ENCODE results near the gene RHBDF2. TPM values are rescaled to one million over a fixed set of nuclear protein-coding genes. Genes with fewer than 3 reads are reported as not detected.
"Not testable (repeated sequence)": the region's sequence is repeated elsewhere in the genome, so short reads cannot be mapped to it uniquely, and the experiment has no call there.

The RHBDF2 gene
- total RNA-seq, 1 donor from 2014 or later: 3.7 TPM

DNA sequence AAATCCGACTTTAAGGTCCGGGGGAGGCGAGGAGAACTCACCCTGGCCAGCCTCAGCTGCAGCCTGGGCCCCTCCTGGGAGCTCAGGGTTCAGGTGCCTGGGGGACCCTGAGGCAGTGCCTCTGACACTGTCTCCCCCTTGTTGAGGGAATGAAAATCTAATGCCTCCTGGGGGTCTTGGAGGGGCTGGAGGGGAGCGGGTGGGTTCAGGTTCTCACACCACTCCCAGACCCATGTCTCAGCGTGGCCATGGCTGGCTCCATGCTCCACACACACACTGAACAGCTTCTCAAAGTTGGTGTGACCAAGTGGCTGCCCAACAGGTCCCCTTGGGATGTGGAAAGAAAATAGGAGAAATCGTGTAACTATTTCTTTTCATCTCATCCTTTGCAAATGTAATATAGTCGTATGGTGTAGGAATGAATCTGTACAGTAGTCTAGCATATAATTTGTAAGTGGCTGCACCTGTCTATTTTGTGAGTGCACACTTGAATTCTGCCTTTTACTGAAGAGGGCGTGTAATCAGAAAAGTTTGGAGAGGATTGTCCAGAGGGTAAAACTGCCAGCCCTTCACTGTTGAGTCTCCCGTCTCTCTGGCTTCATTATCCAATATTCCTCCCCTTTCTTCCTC is 37.8 kb upstream of the RHBDF2 start:
- Histone ChIP-seq H3K27me3 (ENCODE audit: control insufficient read depth in 3 of 3, insufficient read depth in 3 of 3, low read length in 3 of 3) (peaks cover 14 to 24% (median 19%) of the 10 kb centered on the region in 3 donors), H3K4me3 (ENCODE audit: low read length in 3 of 3) (peak overlapping the region in 1 of 3 donors; percentile 45)

DNA sequence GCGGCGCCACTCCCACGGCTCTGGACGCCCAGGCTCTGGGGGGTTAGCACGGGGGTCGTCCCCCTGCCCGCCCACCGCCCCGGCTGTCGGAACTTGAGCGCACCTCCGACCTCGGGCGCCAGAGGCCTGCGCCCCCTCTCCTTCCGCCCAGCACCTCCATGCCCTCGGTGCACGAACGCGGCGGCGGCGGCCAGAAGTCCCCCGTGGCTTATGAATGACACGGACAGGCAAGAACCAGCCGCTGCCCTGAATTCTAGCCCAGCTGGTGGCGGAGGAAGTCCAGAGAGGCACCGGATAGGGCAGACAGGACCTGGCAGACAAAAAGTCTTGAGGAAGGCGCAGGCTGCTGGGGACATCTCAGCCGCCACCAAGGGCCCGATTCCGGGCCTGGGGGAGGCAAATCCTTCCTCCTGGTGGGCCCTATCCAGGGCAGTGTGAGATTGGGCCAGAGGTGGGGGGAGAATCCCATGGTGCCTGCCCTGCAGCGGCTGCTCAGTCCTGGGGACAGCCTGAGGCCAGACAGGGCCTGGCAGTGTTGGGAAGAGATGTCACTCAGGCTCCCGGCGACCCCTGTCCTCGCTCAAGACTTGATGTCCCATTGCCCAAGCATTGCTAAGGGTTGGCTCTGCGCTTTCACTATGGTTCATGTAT is 37.2 kb upstream of the RHBDF2 start:
- no peaks in the 10 kb centered on the region for H3K36me3 ChIP-seq (ENCODE audit: control insufficient read depth in 3 of 3, insufficient read depth in 3 of 3, low read length in 3 of 3)
- peaks cover 14 to 24% (median 19%) of the 10 kb centered on the region in 3 donors for H3K27me3 ChIP-seq (ENCODE audit: control insufficient read depth in 3 of 3, insufficient read depth in 3 of 3, low read length in 3 of 3)
- H3K9me3 ChIP-seq (ENCODE audit: control insufficient read depth in 3 of 3, low read length in 3 of 3): no peaks in the 10 kb centered on the region
- H3K9ac ChIP-seq (ENCODE audit: low read depth in 1 of 3, low read length in 3 of 3): peak overlapping the region in 2 of 3 donors; percentile 14 to 74
- peaks cover 45 to 56% (median 50%) of the 10 kb centered on the region in 3 donors for H3K4me1 ChIP-seq (ENCODE audit: control insufficient read depth in 3 of 3, insufficient read depth in 3 of 3, low read length in 3 of 3)
- peak overlapping the region; percentile 19 for H3K27ac ChIP-seq (ENCODE audit: low read depth, low read length)
- H3K4me3 ChIP-seq (ENCODE audit: low read length in 3 of 3): peak overlapping the region; percentile 7 to 45 (median 14)

More for the DNA sequence above, 37.8 kb upstream of the RHBDF2 start:
- Histone ChIP-seq H3K36me3 (ENCODE audit: control insufficient read depth in 3 of 3, insufficient read depth in 3 of 3, low read length in 3 of 3) (no peaks in the 10 kb centered on the region), H3K4me1 (ENCODE audit: control insufficient read depth in 3 of 3, insufficient read depth in 3 of 3, low read length in 3 of 3) (peaks cover 51 to 62% (median 56%) of the 10 kb centered on the region in 3 donors), H3K27ac (ENCODE audit: low read depth, low read length) (no peak overlapping the region), H3K9me3 (ENCODE audit: control insufficient read depth in 3 of 3, low read length in 3 of 3) (no peaks in the 10 kb centered on the region), H3K9ac (ENCODE audit: low read depth in 1 of 3, low read length in 3 of 3) (peak overlapping the region in 1 of 3 donors; percentile 74)

DNA sequence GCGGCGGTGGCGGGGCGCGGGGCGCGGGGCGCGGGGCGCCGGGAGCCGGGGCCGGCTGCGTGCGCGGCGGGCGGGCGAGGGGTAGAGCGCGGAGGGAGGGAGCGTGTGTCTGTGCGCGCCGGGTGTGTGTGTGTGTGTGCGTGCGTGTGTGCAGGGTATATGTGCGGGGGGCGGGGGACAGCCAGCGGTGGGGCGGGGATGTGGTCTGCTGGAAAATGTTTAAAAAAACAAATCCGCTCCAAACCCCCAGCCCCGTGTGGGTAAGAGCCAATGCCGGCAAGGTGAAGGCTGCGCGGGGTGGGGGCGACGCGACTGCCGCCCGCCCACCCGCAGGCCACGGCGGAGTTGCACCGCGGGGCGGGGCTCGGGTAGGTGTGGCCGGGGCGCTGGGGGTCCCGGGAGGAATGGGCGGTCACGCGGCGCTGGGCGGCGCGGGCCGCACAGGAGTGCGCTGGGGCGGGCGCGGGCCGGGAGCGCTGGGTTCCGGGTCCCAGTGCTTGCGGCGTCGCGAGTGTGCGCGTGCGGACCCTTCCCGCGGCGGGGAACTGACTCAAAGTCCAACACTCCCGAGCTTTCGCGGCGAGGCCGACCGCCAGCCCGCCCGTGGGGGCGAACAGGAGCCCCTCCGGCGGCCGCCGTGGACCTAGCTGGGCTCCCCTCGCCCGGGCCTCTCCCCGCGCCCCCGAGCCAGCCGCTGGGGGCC is 36.5 kb upstream of the RHBDF2 start, which contains the start of gene CYGB:
Gene CYGB, minus strand, starts transcription at position 132 of the 703 bp plus-strand sequence. CDS start 167 bp downstream, outside the sequence.
- Histone ChIP-seq H3K9ac (ENCODE audit: low read depth in 1 of 3, low read length in 3 of 3) (peak within 1 kb of the TSS; percentile 43 to 74 (median 67)), H3K27me3 (ENCODE audit: control insufficient read depth in 3 of 3, insufficient read depth in 3 of 3, low read length in 3 of 3) (peaks cover 14 to 24% (median 19%) of the 10 kb centered on the region in 3 donors), H3K9me3 (ENCODE audit: control insufficient read depth in 3 of 3, low read length in 3 of 3) (no peaks in the 10 kb centered on the region), H3K27ac (ENCODE audit: low read depth, low read length) (peak within 1 kb of the TSS; percentile 65), H3K4me1 (ENCODE audit: control insufficient read depth in 3 of 3, insufficient read depth in 3 of 3, low read length in 3 of 3) (peaks cover 41 to 49% (median 43%) of the 10 kb centered on the region in 3 donors), H3K4me3 (ENCODE audit: low read length in 3 of 3) (peak within 1 kb of the TSS; percentile 33 to 67 (median 58)), H3K36me3 (ENCODE audit: control insufficient read depth in 3 of 3, insufficient read depth in 3 of 3, low read length in 3 of 3) (no peaks in the 10 kb centered on the region)

DNA sequence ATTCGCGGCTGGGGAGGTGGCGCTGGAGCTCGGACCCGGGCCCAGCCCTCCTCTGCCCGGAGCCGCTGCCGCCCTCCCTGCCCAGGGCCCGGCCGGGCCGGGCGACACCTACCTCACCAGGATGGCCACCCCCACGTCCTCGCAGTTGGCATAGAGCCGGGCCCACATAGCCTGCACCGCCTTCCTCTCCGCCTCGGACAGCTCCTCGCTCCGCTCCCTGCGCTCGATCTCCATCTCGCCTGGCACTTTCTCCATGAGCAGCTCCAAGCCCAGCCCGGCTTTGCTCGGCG is 36.0 kb upstream of the RHBDF2 start:
- Histone ChIP-seq H3K9ac (ENCODE audit: low read depth in 1 of 3, low read length in 3 of 3) (peak overlapping the region; percentile 43 to 73 (median 67)), H3K27ac (ENCODE audit: low read depth, low read length) (peak overlapping the region; percentile 65), H3K27me3 (ENCODE audit: control insufficient read depth in 3 of 3, insufficient read depth in 3 of 3, low read length in 3 of 3) (peaks cover 14 to 24% (median 19%) of the 10 kb centered on the region in 3 donors), H3K4me3 (ENCODE audit: low read length in 3 of 3) (peak overlapping the region; percentile 33 to 67 (median 58)), H3K36me3 (ENCODE audit: control insufficient read depth in 3 of 3, insufficient read depth in 3 of 3, low read length in 3 of 3) (no peaks in the 10 kb centered on the region), H3K4me1 (ENCODE audit: control insufficient read depth in 3 of 3, insufficient read depth in 3 of 3, low read length in 3 of 3) (peaks cover 37 to 47% (median 41%) of the 10 kb centered on the region in 3 donors), H3K9me3 (ENCODE audit: control insufficient read depth in 3 of 3, low read length in 3 of 3) (no peaks in the 10 kb centered on the region)

DNA sequence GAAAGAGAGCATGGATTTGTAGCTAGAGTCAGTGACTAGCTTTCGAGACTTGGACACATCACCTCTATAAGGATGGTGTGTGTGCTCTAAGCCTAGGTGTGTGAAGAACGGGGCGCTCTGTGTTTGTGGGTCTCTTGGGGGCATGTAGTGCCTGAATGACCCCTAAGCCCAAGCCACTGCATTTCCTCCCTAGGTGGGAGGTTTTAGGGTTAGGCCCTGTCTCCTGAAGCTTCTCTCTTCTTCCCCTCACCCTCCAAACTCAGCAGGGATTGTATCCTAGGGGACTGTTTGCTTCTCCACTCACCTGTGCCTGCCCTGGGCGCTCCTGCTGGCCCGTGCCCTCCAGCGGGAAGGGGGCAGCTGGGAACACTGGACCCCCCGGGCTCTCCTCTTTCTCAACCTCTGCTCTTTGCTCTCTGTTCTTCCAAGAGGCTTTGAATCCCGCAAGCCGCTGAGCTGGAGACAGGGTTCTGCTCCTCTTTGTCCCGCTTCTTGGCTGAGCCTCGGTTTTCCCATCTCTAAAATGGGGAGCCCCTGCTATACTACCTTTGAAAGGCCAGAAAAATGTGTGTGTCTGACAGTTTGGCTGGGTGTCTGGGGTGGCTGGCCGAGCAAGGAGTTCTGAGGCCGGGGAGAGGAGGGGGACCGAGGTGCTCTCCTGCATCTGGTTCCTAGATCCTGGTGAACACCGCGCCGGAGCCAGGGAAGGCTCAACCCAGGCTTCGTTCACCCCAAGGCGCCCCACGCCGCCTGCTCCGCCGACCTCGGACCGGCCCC is 35.5 kb upstream of the RHBDF2 start:
- H3K9ac ChIP-seq (ENCODE audit: low read depth in 1 of 3, low read length in 3 of 3): peak overlapping the region; percentile 43 to 73 (median 67)
- peaks cover 14 to 24% (median 20%) of the 10 kb centered on the region in 3 donors for H3K27me3 ChIP-seq (ENCODE audit: control insufficient read depth in 3 of 3, insufficient read depth in 3 of 3, low read length in 3 of 3)
- H3K27ac ChIP-seq (ENCODE audit: low read depth, low read length): peak overlapping the region; percentile 65
- peaks cover 38 to 53% (median 41%) of the 10 kb centered on the region in 3 donors for H3K4me1 ChIP-seq (ENCODE audit: control insufficient read depth in 3 of 3, insufficient read depth in 3 of 3, low read length in 3 of 3)
- H3K9me3 ChIP-seq (ENCODE audit: control insufficient read depth in 3 of 3, low read length in 3 of 3): no peaks in the 10 kb centered on the region
- H3K4me3 ChIP-seq (ENCODE audit: low read length in 3 of 3): peak overlapping the region; percentile 33 to 67 (median 58)
- H3K36me3 ChIP-seq (ENCODE audit: control insufficient read depth in 3 of 3, insufficient read depth in 3 of 3, low read length in 3 of 3): no peaks in the 10 kb centered on the region

DNA sequence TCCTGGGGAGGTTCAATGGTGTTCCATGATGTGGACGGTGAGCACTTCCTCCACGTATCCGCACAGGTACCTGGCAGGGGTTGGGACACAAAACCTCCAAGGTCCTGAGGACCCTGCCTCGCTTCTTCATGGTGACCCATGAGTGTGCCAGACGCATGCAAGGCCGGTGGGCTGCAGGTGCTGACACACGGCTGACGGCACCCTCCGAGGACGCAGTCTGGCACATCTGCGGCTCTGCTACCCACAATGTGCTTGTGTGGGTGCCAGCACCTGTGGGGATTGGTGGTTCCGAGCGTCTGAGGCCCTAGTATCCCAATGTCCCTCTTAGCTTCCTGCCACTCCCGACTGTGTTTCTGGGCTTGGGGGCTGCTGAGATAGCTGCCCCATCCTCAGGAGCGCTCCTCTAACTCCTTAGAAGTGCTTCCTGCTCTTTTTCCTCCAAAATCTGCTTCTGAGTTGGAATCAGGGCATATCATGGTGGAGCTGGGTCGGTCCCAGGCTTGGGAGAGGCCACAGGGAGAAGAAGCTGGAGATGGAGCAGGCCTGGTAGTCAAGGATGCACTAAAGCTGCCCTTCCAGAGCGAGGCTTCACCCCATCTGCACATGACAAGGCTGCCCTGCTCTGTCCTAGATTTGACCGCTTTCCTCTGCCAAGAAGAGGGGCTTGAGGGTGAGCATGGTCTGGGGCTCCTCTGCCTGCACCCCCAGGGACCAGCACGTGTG is 34.7 kb upstream of the RHBDF2 start:
- Histone ChIP-seq H3K4me3 (ENCODE audit: low read length in 3 of 3) (peak overlapping the region; percentile 24 to 67 (median 32)), H3K27me3 (ENCODE audit: control insufficient read depth in 3 of 3, insufficient read depth in 3 of 3, low read length in 3 of 3) (peaks cover 14 to 24% (median 23%) of the 10 kb centered on the region in 3 donors), H3K4me1 (ENCODE audit: control insufficient read depth in 3 of 3, insufficient read depth in 3 of 3, low read length in 3 of 3) (peaks cover 40 to 54% (median 41%) of the 10 kb centered on the region in 3 donors), H3K36me3 (ENCODE audit: control insufficient read depth in 3 of 3, insufficient read depth in 3 of 3, low read length in 3 of 3) (no peaks in the 10 kb centered on the region), H3K9ac (ENCODE audit: low read depth in 1 of 3, low read length in 3 of 3) (peak overlapping the region in 1 of 3 donors; percentile 73), H3K27ac (ENCODE audit: low read depth, low read length) (peak overlapping the region; percentile 65), H3K9me3 (ENCODE audit: control insufficient read depth in 3 of 3, low read length in 3 of 3) (no peaks in the 10 kb centered on the region)

DNA sequence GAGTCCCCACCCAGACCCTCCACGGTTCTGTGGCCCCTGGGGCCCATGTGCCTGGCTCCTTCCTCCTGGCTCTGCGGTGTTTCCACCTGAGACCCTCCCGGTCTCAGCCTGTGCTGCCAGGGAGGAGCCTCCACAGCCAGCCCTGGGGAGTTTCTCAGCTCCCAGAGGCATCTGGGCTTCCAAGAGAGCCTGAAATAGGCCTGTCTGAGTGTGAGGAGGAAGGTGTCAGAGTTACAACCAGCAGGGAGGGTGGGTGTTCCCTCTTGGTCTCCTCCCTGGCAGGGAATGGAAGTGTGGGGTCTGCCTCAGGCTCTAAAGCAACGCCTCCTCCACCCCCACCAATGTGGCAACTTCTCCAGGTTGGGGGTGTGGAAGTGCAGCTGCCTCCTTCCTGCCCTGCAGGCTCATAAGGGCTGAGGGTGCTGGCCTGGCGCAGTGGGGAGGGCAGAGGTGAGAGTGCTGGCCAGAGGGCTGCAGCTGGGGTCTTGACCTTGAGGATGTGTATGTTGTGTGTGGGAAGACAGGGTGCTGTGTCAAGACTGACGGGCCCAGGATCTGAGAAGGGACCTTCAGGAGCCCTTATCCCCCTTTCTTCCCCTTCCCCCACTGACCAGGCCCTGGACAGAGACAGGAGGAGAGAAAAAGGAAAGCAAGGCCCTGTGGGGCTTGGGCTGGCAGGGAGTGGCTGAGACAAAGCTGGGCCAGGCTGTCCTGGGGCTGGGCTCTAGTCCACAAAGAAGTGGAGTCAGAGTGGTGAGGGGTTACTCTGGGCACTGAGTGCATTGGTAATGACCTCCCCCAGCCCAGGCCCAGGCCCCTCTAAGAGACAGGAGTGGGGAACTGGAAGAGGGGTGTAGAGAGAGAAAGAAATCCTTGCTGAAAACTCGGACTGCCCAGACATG is 33.9 kb upstream of the RHBDF2 start:
- H3K27ac ChIP-seq (ENCODE audit: low read depth, low read length): no peak overlapping the region
- H3K9me3 ChIP-seq (ENCODE audit: control insufficient read depth in 3 of 3, low read length in 3 of 3): no peaks in the 10 kb centered on the region
- H3K36me3 ChIP-seq (ENCODE audit: control insufficient read depth in 3 of 3, insufficient read depth in 3 of 3, low read length in 3 of 3): no peaks in the 10 kb centered on the region
- peaks cover 14 to 24% (median 23%) of the 10 kb centered on the region in 3 donors for H3K27me3 ChIP-seq (ENCODE audit: control insufficient read depth in 3 of 3, insufficient read depth in 3 of 3, low read length in 3 of 3)
- peak overlapping the region in 2 of 3 donors; percentile 20 to 50 for H3K9ac ChIP-seq (ENCODE audit: low read depth in 1 of 3, low read length in 3 of 3)
- peaks cover 41 to 56% (median 42%) of the 10 kb centered on the region in 3 donors for H3K4me1 ChIP-seq (ENCODE audit: control insufficient read depth in 3 of 3, insufficient read depth in 3 of 3, low read length in 3 of 3)
- H3K4me3 ChIP-seq (ENCODE audit: low read length in 3 of 3): no peak overlapping the region

DNA sequence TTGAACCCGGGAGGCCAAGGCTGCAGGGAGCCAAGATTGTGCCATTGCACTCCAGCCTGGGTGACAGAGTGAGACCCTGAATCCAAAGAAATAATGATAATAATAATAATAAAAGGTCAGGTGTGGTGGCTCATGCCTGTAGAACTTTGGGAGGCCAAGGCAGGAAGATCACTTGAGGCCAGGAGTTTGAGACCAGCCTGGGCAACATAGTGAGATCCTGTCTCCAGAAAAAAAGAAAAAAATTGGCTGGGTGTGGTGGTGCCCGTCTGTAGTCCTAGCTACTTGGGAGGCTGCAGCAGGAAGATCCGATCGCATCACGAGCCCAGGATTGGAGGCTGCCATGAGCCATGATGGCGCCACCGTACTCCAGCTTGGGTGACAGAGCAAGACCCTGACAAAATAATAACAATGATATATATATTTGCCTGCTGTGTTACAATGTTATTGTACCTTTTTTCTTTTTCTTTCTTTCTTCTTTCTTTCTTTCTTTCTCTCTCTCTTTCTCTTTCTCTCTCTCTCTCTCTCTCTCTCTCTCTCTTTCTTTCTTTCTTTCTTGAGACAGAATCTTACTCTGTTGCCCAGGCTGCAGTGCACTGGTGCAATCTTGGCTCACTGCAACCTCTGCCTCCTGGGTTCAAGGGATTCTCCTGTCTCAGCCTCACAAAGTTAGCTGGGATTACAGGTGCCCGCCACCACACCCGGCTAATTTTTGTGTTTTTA is 32.6 kb upstream of the RHBDF2 start:
- not testable (repeated sequence) for H3K9ac ChIP-seq (ENCODE audit: low read depth in 1 of 3, low read length in 3 of 3); H3K36me3 ChIP-seq (ENCODE audit: control insufficient read depth in 3 of 3, insufficient read depth in 3 of 3, low read length in 3 of 3); H3K9me3 ChIP-seq (ENCODE audit: control insufficient read depth in 3 of 3, low read length in 3 of 3); H3K27ac ChIP-seq (ENCODE audit: low read depth, low read length); H3K4me3 ChIP-seq (ENCODE audit: low read length in 3 of 3)
- Histone ChIP-seq H3K27me3 (ENCODE audit: control insufficient read depth in 3 of 3, insufficient read depth in 3 of 3, low read length in 3 of 3) (peaks cover 14 to 23% (median 22%) of the 10 kb centered on the region in 3 donors), H3K4me1 (ENCODE audit: control insufficient read depth in 3 of 3, insufficient read depth in 3 of 3, low read length in 3 of 3) (peaks cover 44 to 58% (median 48%) of the 10 kb centered on the region in 3 donors)

Measured in skeletal muscle tissue (tissue), 4 donors.